LNCaP clone FGC (cell line): Measurements from ENCODE around the gene CDH20.
A peak's percentile ranks its signal among the peaks of the same experiment; 100 is the strongest.

Source experiments
- DNase-seq: peaks from one replicate; pipeline ENCODE4 v3.0.0-alpha.2; 2011; ENCODE audit warnings: low read depth
- H3K4me3 ChIP-seq: 2 replicates; pipeline ENCODE4 v1.5.1; 2011; ENCODE audit warnings: mild to moderate bottlenecking, low read depth, low read length, control low read depth
- TF ChIP-seq, protein P1 (sequence below): IDR thresholded peaks from 2 replicates; pipeline ENCODE4 v1.5.1; 2012; ENCODE audit warnings: mild to moderate bottlenecking; ENCODE audit not compliant: control insufficient read depth, insufficient read depth; ENCODE audit errors: extremely low read depth

The CDH20 gene

DNA sequence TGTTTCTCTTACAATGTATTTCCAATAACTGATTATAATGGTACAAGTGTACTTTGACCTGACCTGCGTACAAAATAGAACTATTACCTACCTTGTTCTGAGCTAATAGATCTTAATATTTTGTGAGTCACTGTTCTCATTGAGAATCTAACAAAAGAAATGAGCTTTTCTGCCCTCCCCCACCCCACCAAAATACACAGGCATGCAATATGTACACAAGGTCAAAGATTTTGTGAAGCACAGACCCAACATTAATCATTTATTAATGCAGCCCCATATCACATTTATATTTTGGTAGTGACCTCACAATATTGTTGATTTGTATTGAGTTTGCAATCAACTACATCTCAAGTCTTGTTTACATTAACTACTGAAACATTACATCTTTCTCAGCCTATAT is 86.5 kb downstream of the CDH20 start:
- DNase-seq: no peak
- no peak overlapping the region for H3K4me3 ChIP-seq
- TF ChIP-seq, protein P1, sequence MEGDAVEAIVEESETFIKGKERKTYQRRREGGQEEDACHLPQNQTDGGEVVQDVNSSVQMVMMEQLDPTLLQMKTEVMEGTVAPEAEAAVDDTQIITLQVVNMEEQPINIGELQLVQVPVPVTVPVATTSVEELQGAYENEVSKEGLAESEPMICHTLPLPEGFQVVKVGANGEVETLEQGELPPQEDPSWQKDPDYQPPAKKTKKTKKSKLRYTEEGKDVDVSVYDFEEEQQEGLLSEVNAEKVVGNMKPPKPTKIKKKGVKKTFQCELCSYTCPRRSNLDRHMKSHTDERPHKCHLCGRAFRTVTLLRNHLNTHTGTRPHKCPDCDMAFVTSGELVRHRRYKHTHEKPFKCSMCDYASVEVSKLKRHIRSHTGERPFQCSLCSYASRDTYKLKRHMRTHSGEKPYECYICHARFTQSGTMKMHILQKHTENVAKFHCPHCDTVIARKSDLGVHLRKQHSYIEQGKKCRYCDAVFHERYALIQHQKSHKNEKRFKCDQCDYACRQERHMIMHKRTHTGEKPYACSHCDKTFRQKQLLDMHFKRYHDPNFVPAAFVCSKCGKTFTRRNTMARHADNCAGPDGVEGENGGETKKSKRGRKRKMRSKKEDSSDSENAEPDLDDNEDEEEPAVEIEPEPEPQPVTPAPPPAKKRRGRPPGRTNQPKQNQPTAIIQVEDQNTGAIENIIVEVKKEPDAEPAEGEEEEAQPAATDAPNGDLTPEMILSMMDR: no peak

DNA sequence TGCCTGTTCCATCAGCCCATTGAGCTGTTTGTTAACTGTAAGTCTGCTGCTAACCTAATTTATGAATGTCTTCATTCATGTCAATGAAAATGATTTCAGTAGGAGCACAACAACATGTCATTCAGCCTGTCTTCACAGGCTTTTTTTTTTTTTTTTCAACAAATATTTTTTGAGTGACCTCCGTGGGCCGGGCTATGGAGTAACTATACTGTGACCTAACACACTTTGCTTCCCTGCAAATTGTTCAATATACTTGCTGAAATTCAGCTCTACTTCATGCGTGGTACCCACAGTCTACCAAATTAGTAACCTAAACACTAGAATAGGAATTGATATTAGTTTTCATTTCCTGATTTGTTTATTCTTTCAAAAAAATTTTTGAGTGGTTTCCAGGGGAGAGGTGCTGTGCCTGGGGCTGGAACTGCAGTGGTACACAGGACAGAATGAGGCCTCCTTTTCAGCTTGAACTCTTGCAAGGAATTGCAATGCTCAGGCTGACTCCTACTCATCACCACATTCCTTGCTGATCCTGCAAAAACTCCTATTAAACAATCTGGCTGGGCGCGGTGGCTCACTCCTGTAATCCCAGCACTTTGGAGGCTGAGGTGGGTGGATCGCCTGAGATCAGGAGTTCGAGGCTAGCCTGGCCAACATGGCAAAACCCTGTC is 87.1 kb downstream of the CDH20 start:
- TF ChIP-seq, protein P1: no peak
- H3K4me3 ChIP-seq: no peak overlapping the region
- no peak for DNase-seq

DNA sequence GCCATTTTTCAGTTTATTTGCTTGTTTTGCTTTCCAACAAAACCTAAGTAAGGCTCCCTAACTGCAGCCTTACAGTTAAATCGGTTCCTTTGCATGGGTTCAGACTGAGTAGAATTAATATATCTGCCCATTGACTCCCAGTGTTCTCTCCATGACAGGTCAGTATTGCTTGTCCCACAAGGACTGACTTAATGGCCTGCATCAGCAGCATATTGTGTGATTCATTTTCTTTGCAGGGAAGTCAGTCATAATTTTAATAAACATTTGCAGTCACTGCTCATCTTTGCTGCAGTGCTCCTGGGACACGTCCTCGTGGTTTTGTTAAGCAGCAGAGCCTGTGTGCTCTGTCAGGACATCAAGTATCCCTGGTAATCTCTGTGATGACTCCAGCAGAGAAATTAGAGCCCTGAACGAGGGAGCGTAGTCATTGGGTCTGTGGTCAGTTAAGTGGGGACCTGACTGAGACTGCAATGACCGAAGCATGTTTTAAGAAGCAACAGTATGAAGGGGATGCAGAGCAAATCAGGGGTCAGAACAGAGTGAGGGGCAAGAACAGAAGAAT is 93.3 kb downstream of the CDH20 start:
- TF ChIP-seq, protein P1: no peak
- no peak for DNase-seq
- H3K4me3 ChIP-seq: no peak overlapping the region

DNA sequence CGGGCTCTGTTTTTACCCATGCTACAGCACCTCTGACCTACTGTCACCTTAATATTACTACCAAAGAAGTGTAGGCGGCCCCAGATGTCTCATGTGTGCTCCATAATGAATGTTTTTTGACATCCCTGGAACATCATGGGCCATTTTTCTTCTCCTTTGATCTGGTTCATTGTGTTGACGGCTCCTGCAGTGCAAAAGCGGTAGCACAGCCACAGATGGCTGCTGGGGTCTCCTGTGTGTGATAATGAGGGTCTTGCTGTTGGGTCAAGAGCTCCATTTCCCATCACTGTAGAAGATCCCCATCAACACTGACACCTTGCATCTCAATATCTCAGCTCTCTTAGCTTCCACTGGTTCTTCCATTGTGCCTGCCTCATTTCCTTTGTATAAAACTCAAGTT is 95.0 kb downstream of the CDH20 start:
- H3K4me3 ChIP-seq: no peak overlapping the region
- TF ChIP-seq, protein P1: no peak
- no peak for DNase-seq

DNA sequence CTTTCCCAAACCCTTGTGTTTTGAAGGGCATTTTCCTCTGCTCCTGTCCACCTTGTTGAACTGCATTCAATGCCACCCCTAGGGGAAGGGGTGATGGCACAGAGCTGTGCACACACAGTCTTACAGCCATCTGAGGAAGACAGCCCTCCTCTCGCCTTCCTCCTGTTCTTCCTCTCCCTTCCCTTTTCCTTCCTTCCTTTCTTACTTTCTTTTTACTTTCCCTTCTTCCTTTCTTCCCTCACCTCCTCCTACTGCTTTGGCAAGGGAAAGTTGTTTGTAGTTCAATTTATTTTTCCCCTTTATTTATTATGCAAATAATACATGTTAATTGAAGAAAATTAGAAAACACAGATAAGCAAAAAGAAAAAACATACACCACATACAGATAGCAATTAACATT is 99.4 kb downstream of the CDH20 start:
- TF ChIP-seq, protein P1: no peak
- H3K4me3 ChIP-seq: no peak overlapping the region
- no peak for DNase-seq

- no peak overlapping the region for H3K4me3 ChIP-seq
- DNase-seq: peak; percentile 2
- TF ChIP-seq, protein P1: peak; percentile 61
Measured at GRCh38 chr18:61435064-61435652, 101.9 kb downstream of the CDH20 start.
